NCI-H2107 treated with DMSO at 0.1 percent for 48 hours (cell line): ENCODE measurements around the gene TTC38.

Experiments used
- DNase-seq: peaks from one replicate; lab custom pipeline; 2025; ENCODE audit not compliant: unreplicated experiment; lab: John Stamatoyannopoulos, UW

The TTC38 gene

DNA sequence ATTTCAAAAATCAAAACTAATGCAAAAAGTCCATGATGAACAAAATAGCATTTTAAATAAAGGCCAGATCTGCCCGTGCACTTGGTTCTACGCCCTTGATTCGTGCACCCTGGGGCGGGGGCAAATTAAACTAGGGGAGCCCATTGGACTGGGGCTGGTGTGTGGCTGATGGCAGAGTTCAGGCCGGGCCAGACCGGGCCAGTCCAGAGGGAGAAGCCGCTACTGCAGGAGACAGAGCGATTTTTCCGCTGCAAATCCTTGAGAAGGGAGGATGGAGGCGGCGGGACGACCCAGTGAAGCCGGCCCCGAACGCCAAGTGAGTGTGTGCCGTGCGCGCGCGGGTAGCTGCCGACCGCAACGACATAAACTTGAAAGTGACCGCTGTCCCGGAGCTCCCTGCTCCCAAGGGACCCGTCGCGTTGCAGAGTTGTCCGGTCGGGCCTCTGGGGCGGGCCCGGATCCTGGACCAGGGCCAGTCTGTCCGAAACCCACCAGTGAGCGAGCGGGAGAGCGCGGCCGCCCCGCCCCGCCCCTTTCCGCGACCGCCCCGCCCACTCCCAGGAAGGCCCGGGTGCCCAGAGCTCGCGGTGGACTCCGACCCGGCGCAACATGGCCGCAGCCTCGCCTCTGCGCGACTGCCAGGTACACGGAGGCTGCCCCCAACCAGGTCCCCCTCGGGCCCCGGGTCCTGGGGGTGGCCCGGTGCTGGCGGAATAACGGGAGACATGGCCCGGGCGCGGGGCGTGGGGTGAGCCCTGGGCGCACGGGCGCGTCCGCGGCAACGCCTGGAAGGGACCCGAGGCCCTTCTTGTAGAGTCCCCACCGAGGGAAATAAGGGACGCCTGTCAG is at the start of gene TTC38:
Gene TTC38 (plus strand): TSS at position 578 of the 849 bp plus-strand sequence. CDS start 32 bp downstream, at position 610.
- DNase-seq: no peak

DNA sequence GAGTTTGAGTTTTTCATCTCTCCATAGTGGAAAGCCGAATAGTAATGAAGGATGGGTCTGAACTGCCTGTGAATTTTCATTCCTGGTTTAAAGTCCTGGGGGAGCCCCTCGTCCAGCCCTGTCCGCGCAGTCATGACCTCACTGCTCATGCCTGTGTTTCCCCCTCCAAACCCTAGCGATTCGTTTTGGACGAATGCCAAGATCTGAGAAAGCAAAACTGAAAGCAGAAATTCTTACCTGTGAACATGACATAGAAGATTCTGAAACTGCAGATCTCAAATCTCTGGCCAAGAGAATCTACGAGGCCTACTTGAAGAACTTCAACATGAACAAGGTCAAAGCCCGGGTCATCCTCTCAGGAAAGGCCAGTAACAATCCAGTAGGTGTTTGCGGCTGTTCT is 48.2 kb upstream of the TTC38 start:
- peak; percentile 19 for DNase-seq

DNA sequence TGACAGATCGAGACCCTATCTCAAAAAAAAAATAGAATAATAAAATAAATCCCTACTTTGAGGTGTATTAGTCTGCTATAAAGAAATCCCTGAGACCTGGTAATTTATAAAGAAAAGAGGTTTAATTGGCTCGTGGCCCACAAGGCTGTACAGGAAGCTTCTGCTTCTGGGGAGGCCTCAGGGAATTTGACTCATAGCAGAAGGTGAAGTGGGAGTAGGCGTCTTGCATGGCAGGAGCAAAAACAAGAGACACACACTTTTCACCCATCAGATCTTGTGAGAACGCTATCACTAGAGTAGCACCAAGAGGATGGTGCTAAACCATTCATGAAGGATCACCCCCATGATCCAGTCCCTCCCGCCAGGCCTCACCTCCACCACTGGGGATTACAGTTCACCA is 46.9 kb upstream of the TTC38 start:
- no peak for DNase-seq

DNA sequence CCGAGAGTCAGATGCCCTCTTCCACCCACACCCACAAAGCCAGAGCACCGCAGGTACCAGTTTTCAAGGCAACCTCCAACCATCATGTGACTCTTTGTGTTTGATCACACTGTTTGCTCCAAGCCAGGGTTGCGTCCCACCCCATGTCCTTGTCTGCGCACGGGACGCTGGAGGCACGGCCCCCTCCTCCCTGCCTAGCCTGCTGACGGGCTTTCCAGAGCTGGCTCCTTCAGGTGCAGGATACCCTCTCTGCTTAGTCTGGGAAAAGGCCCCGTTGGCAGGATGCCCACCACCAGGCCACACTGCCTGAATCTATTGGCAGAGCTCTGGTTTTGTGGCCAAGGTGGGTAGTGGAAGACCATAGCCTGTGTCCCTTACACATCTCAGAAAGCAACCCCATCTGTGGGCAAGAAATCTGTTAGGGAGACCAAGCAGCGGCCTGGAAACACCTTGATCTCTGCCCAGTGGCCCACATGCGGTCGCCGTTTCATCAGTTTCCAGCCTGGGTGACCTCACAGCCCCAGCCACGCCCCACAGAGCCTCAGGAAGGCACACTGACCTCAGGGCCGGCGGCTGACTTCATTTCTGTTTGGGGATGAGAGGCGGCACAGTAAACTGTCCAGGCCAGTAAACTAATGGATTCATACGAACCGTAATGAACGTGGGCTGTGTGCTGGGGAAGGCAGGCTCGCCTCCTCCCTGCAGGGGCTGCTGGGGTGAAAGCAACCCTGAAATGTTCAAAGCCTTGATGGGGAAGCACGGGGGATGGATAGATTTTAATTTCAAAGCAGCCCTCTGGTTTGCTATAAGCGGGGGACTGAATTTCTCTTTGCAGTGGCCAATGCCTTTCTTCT is 43.5 kb upstream of the TTC38 start:
- no peak for DNase-seq

DNA sequence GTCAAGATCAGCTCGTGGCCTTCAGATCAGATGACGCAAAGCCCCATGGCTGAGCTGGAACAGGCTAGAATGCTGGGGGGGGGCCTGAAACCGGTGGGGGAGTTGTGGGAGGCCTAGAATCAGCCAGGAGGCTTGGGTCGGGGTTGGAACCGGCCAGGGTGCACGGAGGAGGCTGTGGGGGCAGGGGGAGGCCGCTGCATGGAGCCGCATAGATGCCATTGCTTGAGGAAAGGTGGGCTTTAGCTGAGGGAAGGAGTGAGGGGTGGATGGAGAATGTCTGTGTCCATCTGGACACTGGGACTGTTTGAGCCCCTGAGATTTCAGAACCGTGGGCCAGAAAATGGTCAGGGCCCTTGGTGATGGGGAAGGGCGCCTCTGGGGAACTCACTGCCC is 42.9 kb upstream of the TTC38 start:
- DNase-seq: no peak

DNA sequence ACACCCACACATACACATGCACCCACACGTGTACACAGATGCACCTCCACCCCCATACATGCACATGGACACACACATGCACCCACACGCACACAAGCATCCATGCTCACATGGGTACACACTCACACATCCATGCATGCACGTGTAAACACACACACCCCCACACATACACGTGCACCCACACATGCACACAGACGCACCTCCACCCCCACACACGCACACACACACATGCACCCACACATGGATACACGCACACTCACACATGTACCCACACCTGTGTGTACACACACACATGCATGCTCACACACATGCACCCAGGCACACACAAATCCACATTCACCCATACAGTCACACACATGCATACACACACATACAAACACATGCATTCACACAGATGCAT is 42.2 kb upstream of the TTC38 start:
- no peak for DNase-seq

DNA sequence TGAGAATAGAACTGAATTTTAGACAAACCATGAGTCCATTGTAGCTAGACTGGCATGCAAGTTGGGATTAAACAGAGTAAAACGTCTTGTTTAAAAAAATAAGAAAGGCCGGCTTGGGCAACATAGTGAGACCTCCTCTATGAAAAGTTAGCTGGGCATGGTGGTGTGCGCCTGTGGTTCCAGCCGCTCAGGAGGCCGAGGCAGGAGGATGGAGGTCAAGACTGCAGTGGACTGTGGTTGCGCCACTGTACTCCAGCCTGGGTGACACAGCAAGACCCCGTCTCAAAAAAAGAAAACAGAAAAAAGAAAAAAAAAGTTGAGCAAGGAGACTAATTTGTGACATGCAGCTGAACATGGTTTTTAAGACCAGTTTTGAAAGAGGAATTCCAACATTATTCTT is 41.2 kb upstream of the TTC38 start:
- DNase-seq: no peak

DNA sequence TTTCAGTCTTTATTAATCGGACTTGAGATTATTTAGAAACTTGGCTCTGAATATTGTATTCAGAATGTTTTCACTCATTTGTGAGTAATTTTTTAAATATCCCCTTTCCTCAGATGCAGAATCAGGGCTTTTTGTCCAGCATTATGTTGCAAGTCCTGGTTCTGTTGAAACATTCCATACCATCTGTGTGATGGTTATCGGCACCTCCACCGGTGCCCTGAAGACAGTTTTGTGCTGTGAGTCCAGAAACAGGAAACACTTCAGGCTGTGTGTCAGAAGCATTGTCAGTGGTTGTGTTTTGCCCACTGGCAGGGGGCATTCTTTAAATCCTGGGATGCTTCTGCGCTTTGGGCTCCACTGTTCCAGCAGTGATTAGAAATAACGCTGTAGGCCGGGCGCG is 38.1 kb upstream of the TTC38 start:
- no peak for DNase-seq

DNA sequence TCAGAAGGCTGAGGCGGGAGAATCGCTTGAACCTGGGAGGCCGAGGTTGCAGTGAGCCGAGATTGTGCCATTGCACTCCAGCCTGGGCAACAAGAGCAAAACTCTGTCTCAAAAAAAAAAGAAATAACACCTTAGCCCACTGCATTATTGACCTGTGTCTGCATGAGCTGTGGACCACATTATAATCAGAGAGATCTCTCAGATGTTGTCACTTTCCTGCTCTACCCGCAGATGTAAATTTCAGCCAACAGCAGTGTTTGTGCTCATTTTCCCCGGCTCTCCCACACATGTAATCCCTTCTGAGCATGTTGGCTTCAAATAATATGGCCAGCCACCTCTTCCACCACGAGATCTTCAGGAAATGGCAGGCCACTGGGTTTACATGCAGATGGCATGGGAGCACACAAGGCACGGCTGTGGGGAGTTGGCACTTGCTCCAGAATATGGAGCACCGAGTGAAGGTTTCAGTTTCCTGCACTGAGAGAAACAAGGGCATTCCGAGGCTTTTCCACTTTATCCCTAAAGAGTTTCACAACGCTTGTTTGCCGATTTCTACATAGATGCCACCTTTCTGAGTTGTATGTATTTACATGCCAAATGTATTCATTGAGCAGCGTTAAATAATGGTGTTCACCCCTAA is 37.4 kb upstream of the TTC38 start:
- DNase-seq: no peak

DNA sequence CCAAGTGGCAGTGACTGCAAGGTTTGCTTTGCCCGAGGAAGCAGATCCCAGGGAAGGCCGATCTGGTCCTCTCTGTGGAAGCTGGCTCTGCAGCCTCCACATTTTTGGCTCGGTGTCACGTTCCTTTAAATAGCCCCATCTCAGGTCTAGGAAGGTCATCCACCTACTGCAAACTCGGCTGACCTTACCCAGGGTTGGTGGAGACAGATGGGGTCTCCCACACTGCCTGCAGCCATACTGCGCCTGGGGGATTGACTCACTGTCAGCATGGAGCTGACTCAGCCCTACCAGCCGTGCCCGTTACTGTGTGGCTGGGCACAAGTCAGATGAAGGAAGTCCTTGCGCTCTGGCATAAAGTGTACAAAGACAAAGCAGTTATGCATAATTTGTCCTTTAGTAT is 34.6 kb upstream of the TTC38 start:
- DNase-seq: no peak

DNA sequence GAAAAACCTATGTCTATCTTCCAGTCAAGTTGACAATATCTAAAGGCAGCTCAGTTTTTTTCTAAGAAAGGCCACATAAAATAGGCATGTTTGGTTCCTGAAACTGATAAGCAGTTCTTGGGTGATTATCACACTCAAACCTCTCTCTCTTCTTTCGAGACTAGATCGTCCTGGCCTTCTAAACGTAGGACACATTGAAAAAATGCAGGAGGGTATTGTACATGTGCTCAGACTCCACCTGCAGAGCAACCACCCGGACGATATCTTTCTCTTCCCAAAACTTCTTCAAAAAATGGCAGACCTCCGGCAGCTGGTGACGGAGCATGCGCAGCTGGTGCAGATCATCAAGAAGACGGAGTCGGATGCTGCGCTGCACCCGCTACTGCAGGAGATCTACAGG is 32.8 kb upstream of the TTC38 start:
- no peak for DNase-seq

DNA sequence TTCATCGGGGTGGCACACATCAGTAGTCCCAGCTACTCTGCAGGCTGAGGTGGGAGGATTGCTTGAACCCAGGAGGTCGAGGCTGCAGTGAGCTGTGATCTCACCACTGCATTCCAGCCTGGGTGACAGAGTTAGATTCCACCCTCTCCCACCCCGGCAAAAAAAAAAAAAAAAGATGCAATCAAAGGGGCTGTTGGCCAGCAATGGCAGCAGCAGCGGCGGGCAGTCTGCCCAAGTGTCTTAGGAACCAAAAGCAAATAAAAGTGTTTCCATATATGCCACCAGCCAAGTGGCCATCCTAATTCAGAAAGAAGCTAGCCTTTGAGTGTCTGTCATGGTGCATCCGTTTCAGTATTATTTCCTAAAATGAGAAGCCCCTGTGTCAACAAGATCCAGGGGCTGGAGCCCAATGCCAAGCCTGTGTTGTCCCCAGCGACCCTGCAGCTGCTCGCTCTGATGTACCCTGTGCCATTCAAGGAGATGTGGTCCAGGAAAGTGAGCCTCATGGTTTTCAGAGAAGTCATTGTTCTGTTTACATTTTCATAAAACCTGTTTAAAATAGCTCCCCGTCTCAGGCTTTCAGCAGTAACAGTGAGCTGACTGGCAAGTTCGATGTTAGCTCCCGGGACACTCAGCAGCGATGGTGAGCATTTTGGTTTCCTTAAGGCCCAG is 30.2 kb upstream of the TTC38 start:
- DNase-seq: no peak

DNA sequence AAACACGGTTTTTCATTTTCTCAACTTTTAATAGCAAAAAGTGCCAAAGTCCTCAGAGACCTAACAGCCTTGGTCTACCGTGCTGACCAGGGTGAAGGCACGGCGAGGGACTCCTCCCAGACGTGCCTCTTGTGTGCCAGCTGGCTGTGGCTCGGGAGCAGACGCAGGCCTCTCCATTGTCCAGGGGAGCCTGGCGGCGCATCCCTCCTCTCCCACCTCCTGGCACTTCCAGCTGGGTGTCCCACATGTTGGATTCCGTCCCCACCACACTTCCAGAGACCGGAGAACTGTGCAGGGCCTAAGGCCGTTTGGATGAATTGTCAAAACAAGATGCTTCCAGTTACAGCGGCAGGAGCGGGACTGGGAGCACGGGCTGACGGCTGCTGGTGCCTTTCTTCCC is 29.3 kb upstream of the TTC38 start:
- DNase-seq: no peak

DNA sequence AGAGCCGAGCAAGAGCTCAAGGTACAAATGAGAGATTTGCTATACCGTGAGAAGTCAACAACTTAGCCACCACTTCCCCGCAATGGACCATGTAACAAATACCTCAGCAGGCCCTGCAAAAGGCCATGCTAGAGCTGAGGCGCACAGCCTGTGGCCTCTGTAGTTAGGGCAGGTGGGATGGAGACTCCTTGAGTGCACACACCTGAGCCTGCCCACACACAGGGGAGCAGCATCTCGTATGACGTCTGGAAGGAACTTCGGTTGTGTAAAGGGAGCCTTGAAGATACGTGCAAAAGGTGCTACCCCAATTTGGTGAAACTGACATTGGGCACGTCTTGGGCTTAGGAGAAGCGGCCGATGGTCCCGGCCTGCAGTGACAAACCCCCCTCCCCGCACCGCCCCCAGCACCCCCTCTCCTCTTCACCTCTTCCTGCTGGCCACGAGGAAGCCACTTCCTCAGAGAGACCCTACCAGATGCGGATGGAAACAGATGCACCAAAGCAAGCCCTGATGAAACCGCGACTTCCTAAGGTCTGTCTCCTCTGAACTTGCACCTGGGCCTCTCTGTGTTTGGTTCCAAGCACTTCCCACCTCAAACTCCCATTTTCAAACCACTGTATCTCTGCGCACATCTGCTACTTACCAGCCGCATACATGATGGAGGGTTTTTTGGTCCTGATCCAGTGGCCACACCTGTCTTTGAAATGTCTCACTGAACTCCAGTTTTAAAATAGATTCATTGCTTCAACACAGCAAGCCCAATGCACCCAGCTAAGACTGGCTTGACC is 28.4 kb upstream of the TTC38 start:
- no peak for DNase-seq

DNA sequence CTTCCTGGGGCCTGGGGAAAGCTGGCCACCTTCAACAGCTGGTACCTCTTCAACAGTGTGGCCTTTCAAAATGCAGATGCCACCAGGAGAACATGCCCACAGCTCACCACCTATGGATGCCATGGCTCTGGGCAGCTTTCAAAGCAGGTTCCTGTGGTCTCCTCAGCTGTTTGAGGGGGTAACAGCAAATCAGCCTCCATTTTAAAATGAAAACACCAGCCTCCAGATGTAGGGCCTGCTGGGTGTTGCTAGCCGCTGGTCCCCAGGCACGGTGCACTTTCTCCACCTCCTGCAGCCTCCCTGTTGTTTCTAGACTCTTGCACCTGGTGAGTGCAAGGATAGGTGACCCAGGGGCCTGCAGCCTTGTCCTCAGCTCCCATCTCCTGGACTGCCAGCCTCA is 27.7 kb upstream of the TTC38 start:
- no peak for DNase-seq

DNA sequence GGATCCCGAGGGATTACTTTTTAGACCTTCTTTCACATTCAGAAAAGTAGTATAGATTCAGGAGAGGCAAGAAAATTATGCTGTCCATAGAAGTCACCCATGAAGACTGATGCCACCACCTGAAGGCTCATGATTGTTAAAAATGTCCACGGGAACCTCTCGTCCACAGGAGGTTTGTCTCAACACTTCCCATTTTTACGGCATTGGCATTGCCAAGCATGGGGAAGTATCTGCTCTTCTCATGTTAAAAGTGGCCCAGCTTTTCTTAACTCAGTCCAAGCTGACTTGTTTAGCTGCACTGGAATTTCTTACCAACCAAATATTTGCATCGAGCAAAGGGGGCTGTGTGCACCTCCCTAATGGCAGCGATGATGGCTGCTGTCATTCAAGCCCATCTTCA is 27.3 kb upstream of the TTC38 start:
- no peak for DNase-seq

DNA sequence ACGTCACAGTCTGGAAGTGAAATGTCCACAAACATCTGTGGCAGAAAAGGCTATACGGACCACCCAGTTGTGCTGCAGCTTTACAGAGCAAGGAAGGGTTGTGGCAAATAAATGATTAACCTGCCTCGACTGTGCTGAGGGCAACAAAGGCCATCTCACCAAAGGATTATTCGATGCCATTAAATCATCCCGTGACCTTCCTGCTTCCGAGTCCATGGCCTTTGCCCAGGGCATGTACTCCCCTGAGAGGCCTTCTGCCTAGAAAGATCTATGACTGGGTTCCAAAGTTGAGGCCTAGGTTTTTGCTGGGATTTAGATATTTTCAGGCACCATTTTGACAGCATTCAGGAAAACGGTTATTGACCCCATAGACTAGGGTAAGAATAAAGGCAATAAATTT is 26.9 kb upstream of the TTC38 start:
- DNase-seq: no peak

DNA sequence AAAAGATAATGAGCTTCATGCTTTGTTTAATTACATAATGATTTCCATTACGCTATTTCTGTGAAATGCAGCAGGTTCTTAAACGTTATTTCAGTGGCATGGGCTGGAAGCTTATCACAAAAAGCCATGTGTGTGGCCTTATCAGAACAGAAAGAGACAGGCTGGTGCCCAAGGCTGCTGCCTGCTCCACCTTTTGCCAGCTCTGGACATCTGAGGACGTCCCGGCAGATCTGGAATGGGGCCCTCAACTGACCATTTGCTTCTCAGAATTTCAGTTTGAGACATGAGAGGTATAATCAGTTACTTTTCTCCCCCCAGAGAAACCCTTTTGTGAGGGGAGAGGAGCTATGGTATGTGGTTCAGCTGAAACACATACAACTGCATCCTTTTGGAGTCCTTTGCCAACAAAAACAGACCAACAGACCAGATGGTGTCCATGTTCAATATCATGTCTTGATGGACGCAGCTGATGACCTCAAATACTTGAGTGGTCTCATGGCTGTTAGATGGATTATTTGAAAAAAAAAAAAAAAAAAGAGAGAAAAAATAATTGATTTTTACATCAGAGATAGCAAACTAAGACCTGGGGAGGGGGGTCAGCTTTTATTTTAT is 26.3 kb upstream of the TTC38 start:
- no peak for DNase-seq

DNA sequence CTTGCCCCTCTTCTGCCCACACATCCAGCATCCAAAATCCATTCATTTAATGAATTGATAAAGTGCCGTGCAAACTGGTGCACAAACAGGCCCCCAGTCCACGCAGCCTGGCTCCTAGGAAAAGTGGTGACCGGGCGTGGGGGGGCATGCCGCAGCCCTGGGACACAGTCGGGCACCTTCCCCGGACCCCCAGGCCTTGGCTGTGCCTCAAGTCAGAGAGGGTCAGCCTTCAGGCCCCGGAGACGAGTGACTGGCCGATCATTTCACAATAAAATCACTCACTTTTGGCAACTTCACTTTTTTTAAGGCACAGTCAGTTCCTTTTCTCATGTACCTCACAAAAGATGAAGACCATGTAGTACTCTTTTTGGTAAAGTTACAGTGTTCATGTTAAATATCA is 25.7 kb upstream of the TTC38 start:
- DNase-seq: no peak

DNA sequence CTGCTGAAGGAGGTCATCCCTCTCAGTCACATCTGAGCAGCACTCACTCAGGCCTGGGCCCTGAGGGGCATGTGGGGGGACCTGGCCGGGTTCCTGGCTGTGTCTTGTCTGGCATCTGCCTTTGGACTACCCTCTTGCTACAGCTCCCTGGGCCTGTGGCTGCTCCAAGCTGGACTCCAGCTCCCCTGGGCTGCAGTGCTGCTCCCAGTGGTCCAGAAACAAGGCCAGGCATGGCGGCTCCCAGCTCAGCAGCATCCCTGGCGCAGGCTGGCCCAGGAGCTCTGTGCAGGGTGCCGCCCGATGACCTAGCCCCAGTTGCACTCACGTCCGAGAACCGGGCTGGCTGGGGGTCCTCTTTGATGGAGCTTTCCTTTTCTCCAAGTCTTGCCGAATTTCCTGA is 23.0 kb upstream of the TTC38 start:
- no peak for DNase-seq
